Common myeloid progenitor, CD34-positive (primary cell): Measurements from ENCODE around the gene EEF1A1. TPM values are rescaled to one million over a fixed set of nuclear protein-coding genes. Genes with fewer than 3 reads are reported as not detected.
A peak's percentile ranks its signal among the peaks of the same experiment; 100 is the strongest.
"Not testable (repeated sequence)": the region's sequence is repeated elsewhere in the genome, so short reads cannot be mapped to it uniquely, and the experiment has no call there.

Experiments
- CTCF ChIA-PET: fragments of 350-600 bp; sonication (Branson Sonifier 250); formaldehyde crosslinking; loops from one replicate; lab custom pipeline; 2021; ENCODE audit warnings: antibody characterized with exemption; lab: Charles Lee
- POLR2A ChIA-PET: fragments of 350-600 bp; sonication (Branson Sonifier 250); formaldehyde crosslinking; loops from one replicate; lab custom pipeline; 2021; ENCODE audit warnings: antibody characterized with exemption; lab: Charles Lee
- DNase-seq, 3 donors: peaks; one replicate each; pipeline versions ENCODE4 v3.0.0 to v3.0.0-alpha.2; 2013
- H3K27ac ChIP-seq, 2 experiments: 1 replicate in 1 of 2; 2 replicates in 1 of 2; pipeline ENCODE4 v1.7.0; 2013; ENCODE audit warnings: inconsistent platforms in 2 of 2, low read length in 2 of 2, mild to moderate bottlenecking in 2 of 2, low read depth in 1 of 2, moderate library complexity in 1 of 2; ENCODE audit not compliant: severe bottlenecking in 2 of 2, insufficient read depth in 1 of 2, poor library complexity in 1 of 2
- H3K27me3 ChIP-seq, 5 experiments: replicated peaks in 2 of 5; 1 replicate in 3 of 5; 2 replicates in 2 of 5; pipeline versions ENCODE4 v1.6.1 to v1.7.0; 2013; ENCODE audit warnings: low read length in 4 of 5, mild to moderate bottlenecking in 2 of 5, moderate library complexity in 2 of 5, inconsistent platforms in 1 of 5; ENCODE audit not compliant: insufficient read depth in 5 of 5, control insufficient read depth in 4 of 5
- H3K36me3 ChIP-seq, 4 experiments: 1 replicate in 2 of 4; 2 replicates in 2 of 4; pipeline versions ENCODE4 v1.6.1 to v1.7.0; 2013; ENCODE audit warnings: low read length in 3 of 4, control low read depth in 1 of 4, mild to moderate bottlenecking in 1 of 4; ENCODE audit not compliant: control insufficient read depth in 4 of 4, insufficient read depth in 4 of 4
- H3K4me1 ChIP-seq, 4 experiments: 1 replicate in 3 of 4; 2 replicates in 1 of 4; pipeline versions ENCODE4 v1.6.1 to v1.7.1; 2013; ENCODE audit warnings: low read length in 3 of 4, mild to moderate bottlenecking in 3 of 4, control low read depth in 1 of 4, inconsistent platforms in 1 of 4, moderate library complexity in 1 of 4; ENCODE audit not compliant: control insufficient read depth in 4 of 4, insufficient read depth in 4 of 4; ENCODE audit errors: control extremely low read depth in 1 of 4
- H3K4me3 ChIP-seq, 7 experiments: 1 replicate in 4 of 7; 2 replicates in 3 of 7; pipeline versions ENCODE4 v1.5.1 to v1.7.0; 2013; ENCODE audit warnings: mild to moderate bottlenecking in 7 of 7, low read length in 6 of 7, moderate library complexity in 6 of 7, inconsistent platforms in 2 of 7, low read depth in 2 of 7, control low read depth in 1 of 7; ENCODE audit not compliant: insufficient read depth in 4 of 7, control insufficient read depth in 1 of 7; ENCODE audit errors: extremely low read depth in 1 of 7
- H3K9me3 ChIP-seq, 5 experiments: 1 replicate in 4 of 5; 2 replicates in 1 of 5; pipeline versions ENCODE4 v1.6.1 to v1.7.1; 2013; ENCODE audit warnings: low read length in 4 of 5, mild to moderate bottlenecking in 2 of 5, inconsistent platforms in 1 of 5, low read depth in 1 of 5, moderate library complexity in 1 of 5; ENCODE audit not compliant: control insufficient read depth in 4 of 5, insufficient read depth in 2 of 5; ENCODE audit errors: control extremely low read depth in 1 of 5
- WGBS: methylation state at CpG from one replicate; pipeline ENCODE4 v1.1.5; 2013; ENCODE audit not compliant: insufficient coverage; 5-methylcytosine and 5-hydroxymethylcytosine counted together
- polyA plus RNA-seq: library from polyadenylated mRNA; unstranded; fragments of 120-200 nt; gene quantifications from one replicate; pipeline ENCODE4 v1.2.1, GENCODE V29; 2013

EEF1A1 gene
- 24,055 TPM for polyA plus RNA-seq

DNA sequence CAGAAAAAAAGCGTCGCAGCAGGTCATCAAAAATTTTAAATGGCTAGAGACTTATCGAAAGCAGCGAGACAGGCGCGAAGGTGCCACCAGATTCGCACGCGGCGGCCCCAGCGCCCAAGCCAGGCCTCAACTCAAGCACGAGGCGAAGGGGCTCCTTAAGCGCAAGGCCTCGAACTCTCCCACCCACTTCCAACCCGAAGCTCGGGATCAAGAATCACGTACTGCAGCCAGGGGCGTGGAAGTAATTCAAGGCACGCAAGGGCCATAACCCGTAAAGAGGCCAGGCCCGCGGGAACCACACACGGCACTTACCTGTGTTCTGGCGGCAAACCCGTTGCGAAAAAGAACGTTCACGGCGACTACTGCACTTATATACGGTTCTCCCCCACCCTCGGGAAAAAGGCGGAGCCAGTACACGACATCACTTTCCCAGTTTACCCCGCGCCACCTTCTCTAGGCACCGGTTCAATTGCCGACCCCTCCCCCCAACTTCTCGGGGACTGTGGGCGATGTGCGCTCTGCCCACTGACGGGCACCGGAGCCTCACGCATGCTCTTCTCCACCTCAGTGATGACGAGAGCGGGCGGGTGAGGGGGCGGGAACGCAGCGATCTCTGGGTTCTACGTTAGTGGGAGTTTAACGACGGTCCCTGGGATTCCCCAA lies at the start of gene EEF1A1:
EEF1A1 (minus strand) TSS at position 345 of the 663 bp plus-strand sequence. CDS start 1,006 bp downstream, outside the sequence.
- Histone ChIP-seq H3K36me3 (peaks cover 14 to 45% (median 31%) of the 10 kb centered on the region in 4 experiments), H3K27me3 (no peaks in the 10 kb centered on the region), H3K27ac (peak within 1 kb of the TSS; percentile 98 to 99), H3K9me3 (no peaks in the 10 kb centered on the region), H3K4me1 (peaks cover 26 to 54% (median 37%) of the 10 kb centered on the region in 4 experiments), H3K4me3 (peak within 1 kb of the TSS; percentile 85 to 99 (median 96))
- ChIA-PET POLR2A (interaction anchor here (0.6 to 2.2 kb wide), 11 partner anchors 22 to 181 kb away, joined by 3 to 16 read pairs (median 7); partner anchors contain the start of gene MTO1), CTCF (interaction anchor here (0.6 to 7.0 kb wide), 5 partner anchors 10 to 90 kb away, joined by 3 to 60 read pairs (median 4); no protein-coding TSS in a partner anchor)
- WGBS, result 0% methylated on average over 35 of the region's 53 CpGs
- DNase-seq, result peak; percentile 100

DNA sequence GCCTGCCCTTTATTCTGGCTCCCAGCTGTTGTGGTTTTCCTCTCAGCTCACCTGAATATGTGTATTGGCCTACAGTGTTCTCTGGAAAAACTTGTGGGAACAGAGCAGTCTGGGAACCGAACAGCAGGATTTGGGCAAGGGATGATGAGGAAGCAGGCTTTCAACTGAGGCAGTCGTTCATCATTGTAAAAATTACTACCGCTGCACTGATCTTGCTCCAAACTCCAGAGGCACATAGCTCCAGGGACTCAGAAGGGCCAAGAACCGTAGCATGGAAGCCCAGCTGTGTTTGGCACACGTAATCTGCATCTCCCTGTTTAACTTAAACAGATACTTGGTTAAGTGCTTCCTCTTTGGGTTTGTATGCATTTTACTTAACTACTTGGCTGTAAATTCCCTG lies 48.3 kb upstream of the EEF1A1 start:
- CTCF ChIA-PET, result interaction anchor here (1.0 kb wide), 1 partner anchor 11 kb away, joined by 3 read pairs; no protein-coding TSS in a partner anchor
- Histone ChIP-seq H3K27ac (no peak overlapping the region), H3K27me3 (no peaks in the 10 kb centered on the region), H3K4me1 (no peaks in the 10 kb centered on the region), H3K4me3 (no peak overlapping the region), H3K9me3 (no peaks in the 10 kb centered on the region), H3K36me3 (no peaks in the 10 kb centered on the region)
- 95% methylated on average over 4 of the region's 5 CpGs for WGBS
- DNase-seq, result no peak
- POLR2A ChIA-PET, result interaction anchor here (0.5 kb wide), 1 partner anchor 29 kb away, joined by 3 read pairs; no protein-coding TSS in a partner anchor

DNA sequence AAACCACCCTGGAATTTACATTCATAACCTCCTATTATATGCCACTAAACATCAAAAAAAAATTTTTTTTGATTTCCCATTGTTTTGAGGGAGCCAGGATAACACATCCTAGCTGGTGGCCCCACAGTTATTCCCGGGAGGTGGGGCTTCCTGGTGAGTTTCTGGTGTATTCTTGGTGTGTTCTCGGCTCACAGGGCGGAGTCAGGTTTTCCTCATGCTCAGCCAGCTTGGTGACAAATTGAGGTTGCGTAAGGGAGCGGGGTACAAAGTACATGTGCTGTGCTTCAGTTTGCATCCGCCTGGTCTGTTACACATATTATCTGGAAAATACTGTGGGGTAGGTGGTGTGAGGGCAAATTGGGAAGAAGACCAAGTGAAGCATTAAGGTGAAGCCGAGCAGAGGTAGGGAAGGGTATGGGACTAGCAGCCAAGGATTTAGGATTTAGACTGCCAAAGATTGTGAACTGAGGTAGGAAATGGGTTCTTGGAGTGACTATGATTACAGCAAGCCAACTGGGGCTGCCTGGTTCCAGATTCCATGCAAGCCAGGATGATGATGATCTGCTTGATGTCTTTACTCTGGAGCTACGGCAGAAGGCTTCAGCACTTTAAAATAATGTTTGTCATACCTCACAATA lies 46.2 kb upstream of the EEF1A1 start:
- WGBS, result 88% methylated on average over 7 of the region's 8 CpGs
- no peak for DNase-seq
- Histone ChIP-seq H3K36me3 (no peaks in the 10 kb centered on the region), H3K27me3 (no peaks in the 10 kb centered on the region), H3K9me3 (no peaks in the 10 kb centered on the region), H3K27ac (no peak overlapping the region), H3K4me3 (no peak overlapping the region), H3K4me1 (no peaks in the 10 kb centered on the region)
- POLR2A ChIA-PET, result interaction anchor here (0.6 kb wide), 1 partner anchor 11 kb away, joined by 7 read pairs; no protein-coding TSS in a partner anchor
- CTCF ChIA-PET, result no interaction called here

DNA sequence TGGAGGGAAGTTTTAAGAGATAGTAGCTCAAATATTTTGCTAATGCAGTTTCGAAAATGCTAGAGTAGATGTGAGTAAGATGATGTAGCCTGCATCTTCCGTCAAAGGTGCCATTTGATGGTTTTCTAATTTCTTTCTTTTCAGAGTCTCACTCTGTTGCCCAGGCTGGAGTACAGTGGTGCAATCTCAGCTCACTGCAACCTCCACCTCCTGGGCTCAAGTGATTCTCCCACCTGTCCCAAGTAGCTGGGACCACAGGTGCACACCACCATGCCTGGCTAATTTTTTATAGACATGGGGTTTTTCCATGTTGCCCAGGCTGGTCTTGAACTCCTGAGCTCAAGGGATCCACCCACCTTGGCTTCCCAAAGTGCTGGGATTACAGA lies 45.6 kb upstream of the EEF1A1 start:
- WGBS, result 100% methylated on average over 2 of the region's 2 CpGs
- H3K4me1 ChIP-seq, H3K27ac ChIP-seq, DNase-seq, H3K9me3 ChIP-seq, H3K36me3 ChIP-seq, H3K4me3 ChIP-seq, H3K27me3 ChIP-seq, CTCF ChIA-PET: not testable (repeated sequence)
- POLR2A ChIA-PET, result interaction anchor here (0.6 kb wide), 1 partner anchor 12 kb away, joined by 7 read pairs; no protein-coding TSS in a partner anchor

DNA sequence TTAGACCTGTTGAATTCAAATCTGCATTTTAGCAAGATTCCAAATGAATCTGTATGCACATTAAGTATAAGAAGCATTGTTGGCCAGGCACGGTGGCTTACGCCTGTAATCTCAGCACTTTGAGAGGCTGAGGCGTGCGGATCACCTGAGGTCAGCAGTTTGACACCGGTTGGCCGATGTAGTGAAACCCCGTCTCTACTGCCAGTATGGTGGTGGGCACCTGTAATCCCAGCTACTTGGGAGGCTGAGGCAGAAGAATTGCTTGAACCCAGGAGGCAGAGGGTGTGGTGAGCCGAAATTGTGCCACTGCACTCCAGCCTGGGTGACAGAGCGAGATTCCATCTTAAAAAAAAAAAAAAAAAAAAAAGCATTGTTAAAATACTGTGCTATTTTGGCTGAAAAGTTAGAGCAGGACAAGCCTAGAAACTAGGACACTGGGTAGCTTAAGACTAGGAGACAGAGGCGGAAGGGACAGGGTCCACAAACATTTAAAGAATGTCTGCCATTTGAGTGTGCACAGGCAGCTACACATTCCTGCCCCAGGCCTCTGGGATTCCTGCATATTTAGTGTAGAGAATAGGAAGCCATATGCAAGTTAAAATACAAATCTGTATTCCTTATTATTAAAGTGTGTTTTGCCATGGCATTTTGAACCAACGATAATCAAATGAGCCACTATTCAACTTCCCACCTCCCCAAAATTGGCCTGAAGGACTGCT lies 45.1 kb upstream of the EEF1A1 start:
- ChIA-PET POLR2A (no interaction called here), CTCF (interaction anchor here (1.0 kb wide), 1 partner anchor 9 kb away, joined by 3 read pairs; no protein-coding TSS in a partner anchor)
- Histone ChIP-seq H3K9me3 (no peaks in the 10 kb centered on the region), H3K27me3 (no peaks in the 10 kb centered on the region), H3K36me3 (no peaks in the 10 kb centered on the region), H3K4me3 (no peak overlapping the region), H3K4me1 (no peaks in the 10 kb centered on the region), H3K27ac (no peak overlapping the region)
- WGBS, result 100% methylated on average over 6 of the region's 11 CpGs
- DNase-seq, result no peak

DNA sequence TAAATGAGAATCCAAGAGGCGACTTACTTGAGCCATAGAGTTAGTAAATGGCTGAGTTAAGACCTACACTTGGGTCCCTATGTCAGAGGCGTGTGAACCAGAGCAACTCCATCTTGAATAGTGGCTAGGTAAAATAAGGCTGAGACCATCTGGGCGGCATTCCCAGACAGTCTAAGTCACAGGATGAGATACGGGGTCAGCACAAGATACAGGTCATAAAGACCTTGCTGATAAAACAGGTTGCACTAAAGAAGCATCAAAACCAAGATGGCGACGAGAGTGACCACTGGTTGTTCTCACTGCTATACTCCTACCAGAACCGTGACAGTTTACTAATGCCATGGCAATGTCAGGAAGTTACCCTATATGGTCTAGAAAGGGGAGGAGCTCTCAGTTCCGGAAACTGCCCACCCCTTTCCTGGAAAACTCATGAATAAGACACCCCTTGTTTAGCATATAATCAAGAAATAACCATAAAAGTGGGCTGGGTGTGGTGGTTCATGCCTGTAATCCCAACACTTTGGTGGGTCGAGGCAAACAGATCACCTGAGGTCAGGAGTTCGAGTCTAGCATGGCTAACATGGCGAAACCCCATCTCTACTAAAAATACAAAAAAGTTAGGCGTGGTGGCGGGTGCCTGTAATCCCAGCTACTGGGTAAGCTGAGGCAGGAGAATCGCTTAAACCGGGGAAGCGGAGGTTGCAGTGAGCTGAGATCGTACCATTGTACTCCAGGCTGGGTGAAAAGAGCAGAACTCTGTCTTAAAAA lies 43.9 kb upstream of the EEF1A1 start:
- no peaks in the 10 kb centered on the region for H3K27me3 ChIP-seq
- H3K27ac ChIP-seq, result no peak overlapping the region
- no peak overlapping the region for H3K4me3 ChIP-seq
- WGBS, result 99% methylated on average over 11 of the region's 17 CpGs
- no peak for DNase-seq
- CTCF ChIA-PET, result interaction anchor here (1.0 kb wide), 2 partner anchors 7 to 15 kb away, joined by 3 read pairs; no protein-coding TSS in a partner anchor
- no peaks in the 10 kb centered on the region for H3K36me3 ChIP-seq
- no peaks in the 10 kb centered on the region for H3K4me1 ChIP-seq
- POLR2A ChIA-PET, result no interaction called here
- H3K9me3 ChIP-seq, result no peaks in the 10 kb centered on the region
